Adrenal gland (tissue), 12 donors: ENCODE measurements around the gene PITX1. TPM values are rescaled to one million over a fixed set of nuclear protein-coding genes. Genes with fewer than 3 reads are reported as not detected.

Experiments
- DNase-seq, 7 donors: peaks; one replicate each; pipeline ENCODE4 v3.0.0-alpha.2; 2019 to 2020
- H3K27ac ChIP-seq, 5 donors: fragments of 200-600 bp; sonication (generic) in 4 of 5; 1 replicate in 3 of 5; 2 replicates in 2 of 5; pipeline versions ENCODE4 v1.5.1 to v1.8.0; 2016 to 2020; ENCODE audit warnings: mild to moderate bottlenecking in 1 of 5
- H3K27me3 ChIP-seq: fragments of 200-600 bp; 2 replicates; pipeline ENCODE4 v1.8.0; 2021
- H3K36me3 ChIP-seq, 2 donors: fragments of 200-600 bp; replicated peaks in 1 of 2; 1 replicate in 1 of 2; 2 replicates in 1 of 2; pipeline versions ENCODE4 v1.5.1 to v1.8.0; 2018 to 2022
- H3K4me1 ChIP-seq, 2 donors: fragments of 200-600 bp; replicated peaks in 1 of 2; 1 replicate in 1 of 2; 2 replicates in 1 of 2; pipeline versions ENCODE4 v1.5.1 to v1.8.0; 2018 to 2021
- H3K4me3 ChIP-seq, 4 donors: fragments of 200-600 bp; sonication (generic) in 3 of 4; one replicate each; pipeline ENCODE4 v1.5.1; 2016 to 2018
- H3K9me3 ChIP-seq, 3 donors: fragments of 200-600 bp; sonication (generic) in 1 of 3; replicated peaks in 1 of 3; 1 replicate in 2 of 3; 2 replicates in 1 of 3; pipeline versions ENCODE4 v1.5.1 to v1.8.0; 2016 to 2021
- CTCF ChIP-seq, 6 experiments: fragments of 450-650 bp in 4 of 6; fragments of 200-600 bp in 2 of 6; sonication (generic) in 1 of 6; IDR thresholded peaks; 1 replicate in 5 of 6; 2 replicates in 1 of 6; pipeline versions ENCODE4 v1.5.1 to v1.8.0; 2016 to 2021; ENCODE audit warnings: antibody characterized with exemption in 6 of 6, mild to moderate bottlenecking in 2 of 6, moderate library complexity in 1 of 6
- POLR2A ChIP-seq, 2 donors: fragments of 450-650 bp; IDR thresholded peaks; one replicate each; pipeline ENCODE4 v1.6.1; 2017; ENCODE audit warnings: antibody characterized with exemption in 2 of 2, mild to moderate bottlenecking in 2 of 2, moderate library complexity in 1 of 2
- whole genome bisulfite sequencing, 4 donors: extraction: QIAGEN DNeasy Blood & Tissue Kit in 2 of 4; methylation state at CpG; one replicate each; pipeline versions ENCODE4 v1.1.5 to v1.1.7; 2013 to 2017; 5-methylcytosine and 5-hydroxymethylcytosine counted together
- intact Hi-C, 2 donors: fragments of 100-400 bp; cut with DNase I; formaldehyde crosslinking; loops; one replicate each; pipeline versions ENCODE4 v1.14.1 to v1.15.0; 2022 to 2023
- polyA plus RNA-seq, 3 donors: library from polyadenylated mRNA; stranded (reverse); fragments of 200-250 nt in 2 of 3; fragments of 350-450 nt in 1 of 3; fragmentation: Illumina TruSeq in 1 of 3; extraction: RNeasy Lipid Tissue Mini Kit (QIAGEN cat#74804) in 1 of 3; gene quantifications; one replicate each; pipeline ENCODE4 v1.2.3, GENCODE V29; 2013 to 2014
- total RNA-seq, 9 donors: library from RNA; depleted of rRNA in 4 of 9; stranded (reverse); fragments of >200 nt in 4 of 9; fragments of 120-200 nt in 1 of 9; fragmentation: NEBNext Ultra II Directional in 1 of 9; extraction: Animal tissue kit (Norgen Biotek cat#: 25700) in 1 of 9; gene quantifications; one replicate each; pipeline versions ENCODE4 v1.1.0 to v1.2.4, GENCODE V29; 2013 to 2023
- donor health status: healthy with polysubstance abuse.
- donor health status: Bipolar disorder and iron deficiency.
- donor health status: DM: yes; HTN: yes; CAD: no.
- donor health status: DM: no; HTN: no; CAD: no.
- donor health status: DM: no; HTN: no; CAD: no.
- donor health status: DM: yes; HTN: yes; CAD: no.

The PITX1 gene
- total and polyA plus RNA-seq, 12 donors = 0.18 to 6.7 (median 0.71) TPM

GRCh38 chr5:135069016-135069770 is 35.2 kb upstream of the PITX1 start:
- H3K27ac ChIP-seq = no peak overlapping the region
- no peak overlapping the region for H3K4me3 ChIP-seq
- TF ChIP-seq POLR2A (IDR thresholded peaks at IDR 0.05) (no peak), CTCF (IDR thresholded peaks at IDR 0.05) (no peak)
- 77 to 86% (median 84%) methylated on average over 10 to 15 of the region's 15 CpGs for WGBS, 4 donors
- no peaks in the 10 kb centered on the region for H3K27me3 ChIP-seq
- intact Hi-C loops = no loop called here
- no peaks in the 10 kb centered on the region for H3K9me3 ChIP-seq
- DNase-seq = no peak
- H3K36me3 ChIP-seq = no peaks in the 10 kb centered on the region
- H3K4me1 ChIP-seq = peaks cover 0 to 6% of the 10 kb centered on the region in 2 donors

- H3K4me3 ChIP-seq = no peak overlapping the region
- intact Hi-C loops = no loop called here
- no peak for TF ChIP-seq CTCF (IDR thresholded peaks at IDR 0.05)
- no peak for TF ChIP-seq POLR2A (IDR thresholded peaks at IDR 0.05)
- no peaks in the 10 kb centered on the region for H3K36me3 ChIP-seq
- H3K27ac ChIP-seq = no peak overlapping the region
- WGBS, 4 donors = 74 to 93% (median 82%) methylated on average over 2 to 9 of the region's 9 CpGs
- no peak for DNase-seq
- no peaks in the 10 kb centered on the region for H3K27me3 ChIP-seq
- no peaks in the 10 kb centered on the region for H3K9me3 ChIP-seq
- H3K4me1 ChIP-seq = no peaks in the 10 kb centered on the region
Measured at GRCh38 chr5:135067587-135067986, 33.6 kb upstream of the PITX1 start.

- Histone ChIP-seq H3K27ac (no peak overlapping the region), H3K27me3 (no peaks in the 10 kb centered on the region), H3K9me3 (no peaks in the 10 kb centered on the region), H3K4me1 (no peaks in the 10 kb centered on the region), H3K36me3 (no peaks in the 10 kb centered on the region), H3K4me3 (no peak overlapping the region)
- 50 to 89% (median 84%) methylated on average over 2 to 5 of the region's 5 CpGs for WGBS, 4 donors
- TF ChIP-seq CTCF (IDR thresholded peaks at IDR 0.05) (no peak), POLR2A (IDR thresholded peaks at IDR 0.05) (no peak)
- intact Hi-C loops = no loop called here
- DNase-seq = no peak
Measured at GRCh38 chr5:135066781-135067180, 32.8 kb upstream of the PITX1 start.

- intact Hi-C loops = no loop called here
- no peaks in the 10 kb centered on the region for H3K36me3 ChIP-seq
- no peaks in the 10 kb centered on the region for H3K9me3 ChIP-seq
- no peak overlapping the region for H3K4me3 ChIP-seq
- 74 to 81% (median 76%) methylated on average over 14 to 16 of the region's 16 CpGs for WGBS, 4 donors
- H3K4me1 ChIP-seq = no peaks in the 10 kb centered on the region
- no peak overlapping the region for H3K27ac ChIP-seq
- no peak for DNase-seq
- TF ChIP-seq POLR2A (IDR thresholded peaks at IDR 0.05) (no peak), CTCF (IDR thresholded peaks at IDR 0.05) (no peak)
- no peaks in the 10 kb centered on the region for H3K27me3 ChIP-seq
Measured at GRCh38 chr5:135065306-135066265, 31.6 kb upstream of the PITX1 start.
